ENCODE data around the gene DNAI4.

- TF ChIP-seq TAF1 (IDR thresholded peaks at IDR 0.05; ENCODE audit: borderline replicate concordance, low read depth, low read length) (no peak), POLR2A (IDR thresholded peaks at IDR 0.05; ENCODE audit: low read depth, low read length) (no peak), POLR2AphosphoS5 (IDR thresholded peaks at IDR 0.05; ENCODE audit: low read depth, low read length) (no peak)
These were observed 33.3 kb upstream of the DNAI4 start for GRCh38 chr1:66957938-66958337.

Measured in GM12892 (cell line).